Measurements from ENCODE around the gene WDR76.
"Not testable (repeated sequence)": the region's sequence is repeated elsewhere in the genome, so short reads cannot be mapped to it uniquely, and the experiment has no call there.

Gene WDR76

GRCh38 chr15:43826508-43827341, at the start of gene WDR76:
Gene WDR76, plus strand, starts transcription at chr15:43827002. Its CDS starts 31 bp downstream, at chr15:43827033.
- DNase-seq (ENCODE audit: low read depth, low spot score) = peak; percentile 85

- peak; percentile 85 for DNase-seq (ENCODE audit: low read depth, low spot score)
These were observed 49.4 kb upstream of the WDR76 start for GRCh38 chr15:43777267-43777914.

- no peak for DNase-seq (ENCODE audit: low read depth, low spot score)
These were observed 47.8 kb upstream of the WDR76 start for GRCh38 chr15:43779016-43779415.

GRCh38 chr15:43789409-43789808, 37.4 kb upstream of the WDR76 start:
- no peak for DNase-seq (ENCODE audit: low read depth, low spot score)

- peak; percentile 100 for DNase-seq (ENCODE audit: low read depth, low spot score)
These were observed 34.6 kb upstream of the WDR76 start, which contains the start of gene SERF2 for GRCh38 chr15:43791993-43792760. Gene SERF2, plus strand, starts transcription at chr15:43792320. Its CDS starts 57 bp downstream, at chr15:43792377.

GRCh38 chr15:43792761-43793476, 33.9 kb upstream of the WDR76 start:
- DNase-seq (ENCODE audit: low read depth, low spot score) = peak; percentile 49

GRCh38 chr15:43793647-43794046, 33.2 kb upstream of the WDR76 start:
- DNase-seq (ENCODE audit: low read depth, low spot score) = no peak

GRCh38 chr15:43794269-43795037, 32.3 kb upstream of the WDR76 start:
- peak; percentile 68 for DNase-seq (ENCODE audit: low read depth, low spot score)

GRCh38 chr15:43795197-43795596, 31.6 kb upstream of the WDR76 start:
- DNase-seq (ENCODE audit: low read depth, low spot score) = no peak

- DNase-seq (ENCODE audit: low read depth, low spot score) = no peak
These were observed 30.8 kb upstream of the WDR76 start for GRCh38 chr15:43795997-43796396.

- DNase-seq (ENCODE audit: low read depth, low spot score) = no peak
These were observed 30.2 kb upstream of the WDR76 start for GRCh38 chr15:43796566-43796965.

GRCh38 chr15:43799209-43799944, 27.4 kb upstream of the WDR76 start:
- DNase-seq (ENCODE audit: low read depth, low spot score) = no peak

GRCh38 chr15:43799945-43800285, 26.9 kb upstream of the WDR76 start, which contains the start of gene SERINC4:
Gene SERINC4, minus strand, starts transcription at chr15:43800220. Its CDS starts 234 bp downstream, at chr15:43799986.
- no peak for DNase-seq (ENCODE audit: low read depth, low spot score)

- DNase-seq (ENCODE audit: low read depth, low spot score) = peak; percentile 95
These were observed 26.3 kb upstream of the WDR76 start, which contains the start of gene HYPK for GRCh38 chr15:43800286-43801141. Gene HYPK, plus strand, starts transcription at chr15:43800599. Its CDS starts 24 bp downstream, at chr15:43800623.

GRCh38 chr15:43802676-43803075, 24.1 kb upstream of the WDR76 start:
- not testable (repeated sequence) for DNase-seq (ENCODE audit: low read depth, low spot score)

GRCh38 chr15:43808435-43808950, 18.3 kb upstream of the WDR76 start:
- DNase-seq (ENCODE audit: low read depth, low spot score) = no peak

- DNase-seq (ENCODE audit: low read depth, low spot score) = no peak
These were observed 17.7 kb upstream of the WDR76 start for GRCh38 chr15:43808960-43809678.

- not testable (repeated sequence) for DNase-seq (ENCODE audit: low read depth, low spot score)
These were observed 11.7 kb upstream of the WDR76 start for GRCh38 chr15:43815064-43815463.

Data from astrocyte of the hippocampus (primary cell).